OCI-LY3 (cell line): ENCODE data around the gene HUS1.
"Not testable (repeated sequence)": the region's sequence is repeated elsewhere in the genome, so short reads cannot be mapped to it uniquely, and the experiment has no call there.

ENCODE experiments used
- H2AFZ ChIP-seq: fragments of 200-600, 300-600 bp; shearing (Covaris generic); 2 replicates; pipeline ENCODE4 v1.6.0; 2014; ENCODE audit warnings: antibody characterized with exemption, low read depth, low read length
- H3K27ac ChIP-seq: fragments of 200-600, 300-600 bp; sonication (generic); 2 replicates; pipeline ENCODE4 v1.5.1; 2014; ENCODE audit warnings: mild to moderate bottlenecking, low read length, moderate library complexity, mixed read lengths
- H3K27me3 ChIP-seq: fragments of 200-600, 300-600 bp; sonication (generic); 2 replicates; pipeline ENCODE4 v1.6.1; 2014; ENCODE audit warnings: low read depth, low read length, mixed read lengths
- H3K36me3 ChIP-seq: fragments of 200-600, 300-600 bp; sonication (generic); replicated peaks from 2 replicates; pipeline ENCODE3; 2014; ENCODE audit warnings: low read depth, low read length, mixed read lengths
- H3K4me1 ChIP-seq: fragments of 300-600, 200-600 bp; sonication (generic); 2 replicates; pipeline ENCODE4 v1.6.1; 2014; ENCODE audit warnings: low read length, mixed read lengths
- H3K4me2 ChIP-seq: fragments of 200-600, 300-600 bp; sonication (generic); 2 replicates; pipeline ENCODE4 v1.6.1; 2014; ENCODE audit warnings: low read length, mixed read lengths
- H3K4me3 ChIP-seq: fragments of 300-600, 200-600 bp; sonication (generic); 2 replicates; pipeline ENCODE4 v1.5.1; 2014; ENCODE audit warnings: antibody characterized with exemption, mild to moderate bottlenecking, low read length, moderate library complexity
- H3K79me2 ChIP-seq: fragments of 300-600, 200-600 bp; shearing (Covaris generic); 2 replicates; pipeline ENCODE4 v1.6.1; 2014; ENCODE audit warnings: mild to moderate bottlenecking, low read length, mixed read lengths
- H3K9ac ChIP-seq: fragments of 300-600, 200-600 bp; shearing (Covaris generic); 2 replicates; pipeline ENCODE4 v1.6.0; 2014; ENCODE audit warnings: mild to moderate bottlenecking, low read length, moderate library complexity
- H3K9me3 ChIP-seq: fragments of 200-600, 300-600 bp; shearing (Covaris generic); 2 replicates; pipeline ENCODE4 v1.6.1; 2014; ENCODE audit warnings: low read length, mixed read lengths; ENCODE audit not compliant: insufficient read depth
- H4K20me1 ChIP-seq: fragments of 200-600, 300-600 bp; sonication (generic); 2 replicates; pipeline ENCODE4 v1.6.1; 2016; ENCODE audit warnings: low read length, mixed read lengths; ENCODE audit not compliant: insufficient read depth
- EZH2phosphoT487 ChIP-seq: fragments of 200-600 bp; shearing (Covaris generic); IDR thresholded peaks from 2 replicates; pipeline ENCODE4 v1.6.1; 2018; ENCODE audit warnings: antibody characterized with exemption, mixed run types, low read depth
- TF ChIP-seq, protein P1 (sequence below): fragments of 200-600, 300-600 bp; sonication (generic); IDR thresholded peaks from 2 replicates; pipeline ENCODE4 v1.5.1; 2014; ENCODE audit warnings: antibody characterized with exemption, low read length, low read depth

HUS1 gene

DNA sequence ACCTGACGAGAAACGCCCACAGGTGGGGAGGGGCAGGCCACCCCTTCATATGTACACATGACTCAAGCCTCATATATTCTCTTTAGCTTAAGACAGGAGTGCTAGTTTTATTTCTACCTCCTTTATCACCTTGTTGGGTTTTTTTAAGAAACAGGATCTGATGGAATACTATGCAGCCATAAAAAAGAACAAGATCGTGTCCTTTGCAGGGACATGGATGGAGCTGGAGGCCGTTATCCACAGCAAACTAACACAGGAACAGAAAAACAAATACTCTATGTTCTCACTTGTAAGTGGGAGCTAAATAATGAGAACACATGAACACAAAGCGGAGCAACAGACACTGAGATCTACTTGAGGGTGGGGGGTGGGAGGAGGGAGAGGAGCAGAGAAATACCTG is 11.2 kb upstream of the HUS1 start:
- Histone ChIP-seq H3K27ac (no peak overlapping the region), H3K4me2 (no peak overlapping the region), H3K9me3 (no peaks in the 10 kb centered on the region), H3K27me3 (peaks cover 5% of the 10 kb centered on the region; the same call in 1 of the 2 replicates), H3K79me2 (no peaks in the 10 kb centered on the region), H3K4me3 (no peak overlapping the region), H2AFZ (no peak overlapping the region), H3K9ac (no peak overlapping the region), H4K20me1 (no peaks in the 10 kb centered on the region), H3K4me1 (peaks cover 5% of the 10 kb centered on the region; the same call in 1 of the 2 replicates), H3K36me3 (no peaks in the 10 kb centered on the region)
- TF ChIP-seq, protein P1, sequence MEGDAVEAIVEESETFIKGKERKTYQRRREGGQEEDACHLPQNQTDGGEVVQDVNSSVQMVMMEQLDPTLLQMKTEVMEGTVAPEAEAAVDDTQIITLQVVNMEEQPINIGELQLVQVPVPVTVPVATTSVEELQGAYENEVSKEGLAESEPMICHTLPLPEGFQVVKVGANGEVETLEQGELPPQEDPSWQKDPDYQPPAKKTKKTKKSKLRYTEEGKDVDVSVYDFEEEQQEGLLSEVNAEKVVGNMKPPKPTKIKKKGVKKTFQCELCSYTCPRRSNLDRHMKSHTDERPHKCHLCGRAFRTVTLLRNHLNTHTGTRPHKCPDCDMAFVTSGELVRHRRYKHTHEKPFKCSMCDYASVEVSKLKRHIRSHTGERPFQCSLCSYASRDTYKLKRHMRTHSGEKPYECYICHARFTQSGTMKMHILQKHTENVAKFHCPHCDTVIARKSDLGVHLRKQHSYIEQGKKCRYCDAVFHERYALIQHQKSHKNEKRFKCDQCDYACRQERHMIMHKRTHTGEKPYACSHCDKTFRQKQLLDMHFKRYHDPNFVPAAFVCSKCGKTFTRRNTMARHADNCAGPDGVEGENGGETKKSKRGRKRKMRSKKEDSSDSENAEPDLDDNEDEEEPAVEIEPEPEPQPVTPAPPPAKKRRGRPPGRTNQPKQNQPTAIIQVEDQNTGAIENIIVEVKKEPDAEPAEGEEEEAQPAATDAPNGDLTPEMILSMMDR = no peak
- no peak for TF ChIP-seq EZH2phosphoT487

DNA sequence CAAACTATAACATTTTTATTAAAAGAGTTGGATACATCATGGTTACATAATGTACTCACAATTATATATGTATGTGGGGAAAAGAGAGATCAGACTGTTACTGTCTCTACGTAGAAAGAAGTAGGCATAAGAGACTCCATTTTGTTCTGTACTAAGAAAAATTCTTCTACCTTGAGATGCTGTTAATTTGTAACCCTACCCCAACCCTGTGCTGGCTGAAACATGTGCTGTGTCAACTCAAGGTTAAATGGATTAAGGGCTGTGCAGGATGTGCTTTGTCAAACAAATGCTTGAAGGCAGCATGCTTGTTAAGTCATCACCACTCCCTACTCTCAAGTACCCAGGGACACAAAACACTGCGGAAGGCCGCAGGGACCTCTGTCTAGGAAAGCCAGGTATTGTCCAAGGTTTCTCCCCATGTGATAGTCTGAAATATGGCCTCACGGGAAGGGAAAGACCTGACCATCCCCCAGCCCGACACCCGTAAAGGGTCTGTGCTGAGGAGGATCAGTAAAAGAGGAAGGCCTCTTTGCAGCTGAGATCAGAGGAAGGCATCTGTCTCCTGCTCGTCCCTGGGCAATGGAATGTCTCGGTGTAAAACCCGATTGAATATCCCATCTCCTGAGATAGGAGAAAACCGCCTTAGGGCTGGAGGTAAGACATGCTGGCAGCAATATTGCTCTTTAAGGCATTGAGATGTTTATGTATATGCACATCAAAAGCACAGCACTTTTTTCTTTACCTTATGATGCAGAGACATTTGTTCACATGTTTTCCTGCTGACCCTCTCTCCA is 10.4 kb upstream of the HUS1 start:
- not testable (repeated sequence) for H2AFZ ChIP-seq, H3K4me3 ChIP-seq, H3K27me3 ChIP-seq, H3K9me3 ChIP-seq, H4K20me1 ChIP-seq, H3K4me1 ChIP-seq, H3K4me2 ChIP-seq, H3K36me3 ChIP-seq, H3K27ac ChIP-seq, H3K79me2 ChIP-seq, H3K9ac ChIP-seq

DNA sequence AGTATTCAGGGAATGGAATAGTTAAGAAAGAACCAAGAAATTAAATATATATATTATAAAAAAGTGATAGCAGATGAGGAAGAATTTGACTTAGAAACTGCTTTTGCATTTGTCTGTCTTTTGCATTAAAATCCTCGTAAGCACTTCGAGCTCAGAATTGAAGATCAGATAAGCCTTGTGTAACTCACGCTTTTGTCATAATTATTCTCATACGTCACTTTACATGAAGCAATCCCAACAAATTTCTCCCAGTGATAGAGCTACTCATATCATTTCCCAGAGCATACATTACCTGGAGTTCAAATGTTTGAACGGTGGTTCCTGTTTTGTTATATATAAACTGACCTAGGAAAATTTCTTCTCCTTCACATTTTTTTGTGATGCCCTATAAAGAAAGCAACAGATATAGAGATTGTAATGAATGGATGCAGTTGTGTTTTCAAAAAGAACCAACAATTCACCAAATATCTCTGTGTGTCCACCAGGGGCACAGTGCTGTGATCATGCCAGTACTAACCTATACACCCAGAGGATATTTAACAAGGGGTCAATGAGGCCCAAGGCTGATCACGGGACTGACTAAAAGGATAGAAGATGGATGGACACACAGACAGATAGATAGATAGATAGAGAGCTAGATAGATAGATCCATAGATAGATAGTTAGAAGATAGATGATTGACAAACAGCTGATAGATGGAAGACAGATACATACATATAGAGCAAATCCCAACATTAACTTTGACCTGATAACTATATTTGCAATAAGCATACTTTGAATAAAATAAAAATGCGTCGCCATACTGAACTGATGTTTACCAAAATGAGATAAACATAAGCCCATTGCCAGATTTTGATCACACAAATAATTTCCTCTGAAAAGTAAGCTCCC is 9.3 kb upstream of the HUS1 start:
- Histone ChIP-seq H2AFZ (no peak overlapping the region), H3K79me2 (no peaks in the 10 kb centered on the region), H3K4me2 (no peak overlapping the region), H3K9me3 (no peaks in the 10 kb centered on the region), H3K4me3 (no peak overlapping the region), H3K27me3 (peaks cover 5% of the 10 kb centered on the region; the same call in 1 of the 2 replicates), H3K36me3 (no peaks in the 10 kb centered on the region), H3K27ac (no peak overlapping the region), H3K4me1 (peaks cover 5% of the 10 kb centered on the region; the same call in 1 of the 2 replicates), H3K9ac (no peak overlapping the region), H4K20me1 (no peaks in the 10 kb centered on the region)
- TF ChIP-seq, protein P1 = peak; percentile 42
- TF ChIP-seq EZH2phosphoT487 = no peak

DNA sequence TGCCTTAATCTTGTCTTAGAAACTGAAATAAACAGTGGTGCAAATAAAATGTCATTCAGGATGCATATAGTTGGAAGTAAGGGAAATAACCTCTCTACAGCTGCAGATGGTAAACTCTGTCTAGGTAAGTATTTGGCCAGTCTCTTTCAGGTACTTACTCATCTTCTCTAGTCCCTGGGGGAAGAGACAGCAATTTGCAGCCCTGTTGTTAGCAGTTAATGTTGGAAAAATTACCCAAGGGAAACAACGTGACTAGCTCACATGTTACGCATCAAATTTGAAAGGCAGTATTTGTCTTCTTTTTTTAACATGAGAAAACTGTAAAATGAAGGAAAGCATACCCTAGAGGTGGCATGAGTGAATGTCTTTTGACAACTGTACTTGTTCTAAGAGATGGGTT is 3.2 kb upstream of the HUS1 start:
- H3K4me3 ChIP-seq = no peak overlapping the region
- H3K9me3 ChIP-seq = no peaks in the 10 kb centered on the region
- H3K4me2 ChIP-seq = no peak overlapping the region
- H3K27ac ChIP-seq = no peak overlapping the region
- peaks cover 6% of the 10 kb centered on the region for H3K36me3 ChIP-seq
- peak overlapping the region; percentile 69; the same call in 1 of the 2 replicates for H2AFZ ChIP-seq
- peaks cover 13% of the 10 kb centered on the region for H3K79me2 ChIP-seq
- TF ChIP-seq, protein P1 = no peak
- TF ChIP-seq EZH2phosphoT487 = no peak
- H3K9ac ChIP-seq = no peak overlapping the region
- H4K20me1 ChIP-seq = no peaks in the 10 kb centered on the region
- peaks cover 10% of the 10 kb centered on the region for H3K4me1 ChIP-seq
- no peaks in the 10 kb centered on the region; the same call in 1 of the 2 replicates for H3K27me3 ChIP-seq

DNA sequence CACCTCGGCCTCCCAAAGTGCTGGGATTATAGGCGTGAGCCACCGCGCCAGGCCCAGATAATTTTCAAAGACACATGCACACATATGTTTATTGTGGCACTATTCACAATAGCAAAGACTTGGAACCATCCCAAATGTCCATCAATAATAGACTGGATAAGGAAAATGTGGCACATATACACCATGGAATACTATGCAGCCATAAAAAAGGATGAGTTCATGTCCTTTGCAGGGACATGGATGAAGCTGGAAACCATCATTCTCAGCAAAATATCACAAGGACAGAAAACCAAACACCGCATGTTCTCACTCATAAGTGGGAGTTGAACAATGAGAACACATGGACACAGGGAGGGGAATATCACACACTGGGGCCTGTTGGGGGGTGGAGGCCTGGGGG is 1.2 kb upstream of the HUS1 start:
- not testable (repeated sequence) for H3K4me2 ChIP-seq, H3K9ac ChIP-seq, H2AFZ ChIP-seq, H4K20me1 ChIP-seq, H3K9me3 ChIP-seq, H3K4me3 ChIP-seq, H3K27ac ChIP-seq, H3K27me3 ChIP-seq
- Histone ChIP-seq H3K79me2 (peaks cover 13% of the 10 kb centered on the region), H3K36me3 (peaks cover 24% of the 10 kb centered on the region), H3K4me1 (peaks cover 10% of the 10 kb centered on the region)
